Coronary artery (tissue), 2 donors: ENCODE results near the gene PUS3.

ENCODE experiments used
- DNase-seq: peaks from one replicate; pipeline ENCODE4 v3.0.0-alpha.2; 2017; ENCODE audit warnings: low spot score
- H3K27ac ChIP-seq, 2 donors: fragments of 200-600 bp; sonication (generic); one replicate each; pipeline ENCODE4 v1.5.1; 2016 to 2019
- H3K4me3 ChIP-seq: fragments of 200-600 bp; sonication (generic); 2 replicates; pipeline ENCODE4 v1.5.1; 2016; ENCODE audit warnings: mild to moderate bottlenecking, moderate library complexity
- CTCF ChIP-seq: fragments of 200-600 bp; sonication (generic); IDR thresholded peaks from one replicate; pipeline ENCODE4 v1.5.1; 2019; ENCODE audit warnings: antibody characterized with exemption

The PUS3 gene

GRCh38 chr11:125902927-125903710 is at the start of gene PUS3:
PUS3 (minus strand) TSS chr11:125903206; CDS start chr11:125896284, 6,922 bp downstream.
- H3K27ac ChIP-seq: peak within 1 kb of the TSS; percentile 56 to 66
- peak within 1 kb of the TSS; percentile 70 for H3K4me3 ChIP-seq
- peak; percentile 91 for DNase-seq
- no peak for TF ChIP-seq CTCF

GRCh38 chr11:125952559-125952958 is 49.6 kb upstream of the PUS3 start:
- no peak for TF ChIP-seq CTCF
- Histone ChIP-seq H3K27ac (no peak overlapping the region), H3K4me3 (no peak overlapping the region)
- no peak for DNase-seq

- DNase-seq: no peak
- no peak for TF ChIP-seq CTCF
- H3K4me3 ChIP-seq: no peak overlapping the region
- H3K27ac ChIP-seq: peak overlapping the region in 1 of 2 donors; percentile 72
Measured at GRCh38 chr11:125951731-125952130, 48.7 kb upstream of the PUS3 start.

GRCh38 chr11:125950696-125951651 is 48.0 kb upstream of the PUS3 start:
- DNase-seq: peak; percentile 80
- no peak for TF ChIP-seq CTCF
- Histone ChIP-seq H3K4me3 (no peak overlapping the region), H3K27ac (peak overlapping the region in 1 of 2 donors; percentile 72)

- Histone ChIP-seq H3K27ac (no peak overlapping the region), H3K4me3 (no peak overlapping the region)
- no peak for TF ChIP-seq CTCF
- DNase-seq: no peak
Measured at GRCh38 chr11:125950178-125950490, 47.1 kb upstream of the PUS3 start.

GRCh38 chr11:125949271-125950177 is 46.5 kb upstream of the PUS3 start:
- no peak for DNase-seq
- H3K4me3 ChIP-seq: no peak overlapping the region
- peak overlapping the region in 1 of 2 donors; percentile 16 for H3K27ac ChIP-seq
- TF ChIP-seq CTCF: no peak
